ENCODE data around the gene GALNT18.

Gene GALNT18

GRCh38 chr11:11260903-11261302 lies 360.9 kb downstream of the GALNT18 start:
- DNase-seq = no peak

GRCh38 chr11:11253995-11254394 lies 367.8 kb downstream of the GALNT18 start:
- DNase-seq = no peak

- DNase-seq = no peak
Measured at GRCh38 chr11:11253497-11253896, 368.3 kb downstream of the GALNT18 start.

GRCh38 chr11:11252403-11252802 lies 369.4 kb downstream of the GALNT18 start:
- DNase-seq = no peak

- DNase-seq = no peak
Measured at GRCh38 chr11:11251394-11251970, 370.3 kb downstream of the GALNT18 start.

- no peak for DNase-seq
Measured at GRCh38 chr11:11250470-11250869, 371.3 kb downstream of the GALNT18 start.

GRCh38 chr11:11247576-11247975 lies 374.2 kb downstream of the GALNT18 start:
- no peak for DNase-seq

- no peak for DNase-seq
Measured at GRCh38 chr11:11247086-11247485, 374.7 kb downstream of the GALNT18 start.

- DNase-seq = no peak
Measured at GRCh38 chr11:11246166-11246565, 375.6 kb downstream of the GALNT18 start.

GRCh38 chr11:11245453-11245852 lies 376.4 kb downstream of the GALNT18 start:
- DNase-seq = no peak

GRCh38 chr11:11244470-11245080 lies 377.2 kb downstream of the GALNT18 start:
- DNase-seq = no peak

GRCh38 chr11:11243590-11244469 lies 378.0 kb downstream of the GALNT18 start:
- no peak for DNase-seq

GRCh38 chr11:11243209-11243589 lies 378.6 kb downstream of the GALNT18 start:
- no peak for DNase-seq

- no peak for DNase-seq
Measured at GRCh38 chr11:11241284-11241683, 380.5 kb downstream of the GALNT18 start.

- DNase-seq = no peak
Measured at GRCh38 chr11:11239959-11240358, 381.8 kb downstream of the GALNT18 start.

- DNase-seq = no peak
Measured at GRCh38 chr11:11237070-11237832, 384.6 kb downstream of the GALNT18 start.

- no peak for DNase-seq
Measured at GRCh38 chr11:11236498-11237059, 385.2 kb downstream of the GALNT18 start.

- DNase-seq = no peak
Measured at GRCh38 chr11:11231763-11232162, 390.0 kb downstream of the GALNT18 start.

- DNase-seq = peak; percentile 15 to 21
Measured at GRCh38 chr11:11230802-11231562, 390.8 kb downstream of the GALNT18 start.

- DNase-seq = no peak
Measured at GRCh38 chr11:11230087-11230486, 391.7 kb downstream of the GALNT18 start.

- no peak for DNase-seq
Measured at GRCh38 chr11:11229647-11230046, 392.2 kb downstream of the GALNT18 start.

Data from stimulated activated CD4-positive, alpha-beta T cell treated with anti-CD3 and anti-CD28 coated beads, Interleukin-2, amount 100 ng/mL, for 48 hours (primary cell).